CD4-positive, alpha-beta memory T cell (primary cell): ENCODE data around the gene AP3M1. TPM values are rescaled to one million over a fixed set of nuclear protein-coding genes. Genes with fewer than 3 reads are reported as not detected.

Source experiments
- CTCF ChIA-PET: fragments of 350-600 bp; sonication (Branson Sonifier 250); formaldehyde crosslinking; loops from one replicate; lab custom pipeline; 2021; ENCODE audit warnings: inconsistent platforms; ENCODE audit not compliant: partially characterized antibody; lab: Charles Lee
- POLR2A ChIA-PET: fragments of 350-600 bp; sonication (Branson Sonifier 250); formaldehyde crosslinking; loops from one replicate; lab custom pipeline; 2021; ENCODE audit not compliant: partially characterized antibody; lab: Charles Lee
- DNase-seq, 5 donors: peaks; one replicate each; pipeline versions ENCODE4 v3.0.0 to v3.0.0-alpha.2; 2020 to 2022; ENCODE audit warnings: mixed read lengths in 1 of 5
- H3K27ac ChIP-seq: one replicate; pipeline ENCODE4 v1.7.0; 2013; ENCODE audit warnings: low read depth, low read length
- H3K27me3 ChIP-seq: 2 replicates; pipeline ENCODE4 v1.7.0; 2013; ENCODE audit warnings: mild to moderate bottlenecking, low read length, moderate library complexity; ENCODE audit not compliant: insufficient read depth
- H3K36me3 ChIP-seq: 2 replicates; pipeline ENCODE4 v1.7.0; 2013; ENCODE audit warnings: mild to moderate bottlenecking, low read length, moderate library complexity; ENCODE audit not compliant: insufficient read depth
- H3K4me1 ChIP-seq: 2 replicates; pipeline ENCODE4 v1.7.0; 2013; ENCODE audit warnings: mild to moderate bottlenecking, low read length, moderate library complexity; ENCODE audit not compliant: insufficient read depth
- H3K4me3 ChIP-seq, 2 donors: one replicate each; pipeline ENCODE4 v1.7.0; 2013; ENCODE audit warnings: low read length in 2 of 2, mild to moderate bottlenecking in 1 of 2
- H3K9me3 ChIP-seq, 2 donors: one replicate each; pipeline ENCODE4 v1.7.0; 2013; ENCODE audit warnings: low read length in 2 of 2, control low read depth in 1 of 2; ENCODE audit not compliant: control insufficient read depth in 1 of 2
- H3K27ac Mint-ChIP-seq, 7 donors: one replicate each; pipeline ENCODE4 v1.8.0; 2020 to 2021; ENCODE audit warnings: mixed read lengths in 7 of 7, mild to moderate bottlenecking in 6 of 7, inconsistent platforms in 3 of 7, moderate library complexity in 3 of 7
- H3K27me3 Mint-ChIP-seq, 2 donors: one replicate each; pipeline ENCODE4 v1.8.0; 2020 to 2021; ENCODE audit warnings: mixed read lengths in 2 of 2
- H3K36me3 Mint-ChIP-seq, 2 donors: one replicate each; pipeline ENCODE4 v1.8.0; 2020 to 2021; ENCODE audit warnings: mixed read lengths in 2 of 2, inconsistent platforms in 1 of 2, mild to moderate bottlenecking in 1 of 2
- H3K4me1 Mint-ChIP-seq, 4 donors: one replicate each; pipeline ENCODE4 v1.8.0; 2020 to 2021; ENCODE audit warnings: mixed read lengths in 4 of 4, mild to moderate bottlenecking in 1 of 4
- H3K4me3 Mint-ChIP-seq, 8 donors: one replicate each; pipeline ENCODE4 v1.8.0; 2020 to 2021; ENCODE audit warnings: mixed read lengths in 8 of 8, mild to moderate bottlenecking in 7 of 8, moderate library complexity in 6 of 8, inconsistent platforms in 3 of 8
- H3K9me3 Mint-ChIP-seq, 8 donors: one replicate each; pipeline ENCODE4 v1.8.0; 2020 to 2021; ENCODE audit warnings: mixed read lengths in 8 of 8, mild to moderate bottlenecking in 5 of 8, inconsistent platforms in 3 of 8, moderate library complexity in 1 of 8
- intact Hi-C: fragments of 100-400 bp; cut with micrococcal nuclease; formaldehyde crosslinking; loops from one replicate; pipeline ENCODE4 v1.15.1; 2023
- polyA plus RNA-seq, 2 donors: library from polyadenylated mRNA; unstranded; fragments of 300-500 nt; fragmentation: Illumina TruSeq; gene quantifications; one replicate each; pipeline ENCODE4 v1.2.3, GENCODE V29; 2021
- total RNA-seq, 2 experiments: library from RNA; stranded (reverse); gene quantifications; one replicate each; pipeline ENCODE4 v1.2.3, GENCODE V29; 2021

Gene AP3M1, protein sequence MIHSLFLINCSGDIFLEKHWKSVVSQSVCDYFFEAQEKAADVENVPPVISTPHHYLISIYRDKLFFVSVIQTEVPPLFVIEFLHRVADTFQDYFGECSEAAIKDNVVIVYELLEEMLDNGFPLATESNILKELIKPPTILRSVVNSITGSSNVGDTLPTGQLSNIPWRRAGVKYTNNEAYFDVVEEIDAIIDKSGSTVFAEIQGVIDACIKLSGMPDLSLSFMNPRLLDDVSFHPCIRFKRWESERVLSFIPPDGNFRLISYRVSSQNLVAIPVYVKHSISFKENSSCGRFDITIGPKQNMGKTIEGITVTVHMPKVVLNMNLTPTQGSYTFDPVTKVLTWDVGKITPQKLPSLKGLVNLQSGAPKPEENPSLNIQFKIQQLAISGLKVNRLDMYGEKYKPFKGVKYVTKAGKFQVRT
- total RNA-seq (10 to 100 TPM; 38.6 to 38.8 TPM), polyA plus RNA-seq (10 to 100 TPM; 28.7 to 37.7 TPM)

DNA sequence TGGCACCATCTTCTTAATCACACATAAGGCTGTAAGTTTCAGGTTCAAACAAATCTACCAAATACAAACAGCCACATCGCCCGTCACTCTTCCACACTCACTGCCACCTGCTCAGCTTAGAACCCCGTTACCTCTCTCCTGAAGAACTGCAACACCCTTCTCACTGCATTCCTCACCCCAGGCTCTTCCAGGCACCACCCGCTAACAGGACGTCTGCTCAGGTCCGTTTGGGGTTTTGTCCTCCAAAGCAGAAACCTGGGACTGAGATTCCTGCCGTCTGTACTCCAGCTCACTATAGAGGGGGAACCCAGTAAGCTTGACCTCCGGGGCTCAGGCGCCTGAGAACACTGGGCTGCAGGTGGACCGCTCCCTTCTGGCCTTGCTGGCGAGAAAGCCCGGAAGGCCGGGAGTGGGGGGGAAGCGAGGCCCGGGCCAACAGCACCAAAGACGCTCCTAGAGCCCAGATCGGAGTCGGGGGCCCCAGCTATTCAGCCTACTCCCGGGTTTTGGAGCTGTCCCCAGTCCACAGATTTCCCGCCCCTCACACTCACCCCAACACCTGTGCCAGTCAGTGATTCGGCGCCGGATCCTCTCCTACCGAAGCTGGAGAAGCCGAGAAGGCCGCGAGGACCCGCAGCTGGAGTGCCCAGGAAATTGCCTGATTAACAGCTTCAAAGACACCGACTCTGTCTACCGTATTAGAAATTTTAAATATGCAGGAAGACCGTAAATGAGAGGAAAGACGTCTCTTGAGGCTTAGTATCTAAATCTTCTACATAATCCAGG, at the start of gene AP3M1:
Gene AP3M1 (minus strand): TSS at position 625 of the 786 bp plus-strand sequence. CDS start 12,449 bp downstream, outside the sequence.
- H3K4me1 ChIP-seq: peaks cover 47% of the 10 kb centered on the region
- H3K27ac Mint-ChIP-seq: peak within 1 kb of the TSS; percentile 7 to 89 (median 78)
- peak within 1 kb of the TSS; percentile 91 to 95 for H3K4me3 ChIP-seq

DNA sequence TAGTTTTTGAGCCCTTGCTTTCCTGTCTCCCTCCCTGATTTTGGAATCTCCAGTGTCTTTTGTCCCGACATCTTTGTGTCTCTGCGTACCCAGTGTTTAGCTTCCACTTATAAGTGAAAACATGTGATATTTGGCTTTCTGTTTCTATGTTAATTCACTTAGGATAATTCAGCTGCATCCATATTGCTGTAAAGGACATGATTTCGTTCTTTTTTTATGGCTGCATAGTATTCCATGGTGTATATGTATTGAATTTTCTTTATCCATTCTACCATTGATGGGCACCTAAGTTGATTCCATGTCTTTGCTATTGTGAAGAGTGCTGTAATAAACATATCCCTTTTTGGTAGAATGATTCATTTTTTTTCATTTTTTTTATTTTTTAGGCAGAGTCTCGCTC, 48.7 kb upstream of the AP3M1 start:
- intact Hi-C loops: no loop called here
- Histone ChIP-seq H3K4me1 (peaks cover 1% of the 10 kb centered on the region), H3K27me3 (no peaks in the 10 kb centered on the region), H3K36me3 (no peaks in the 10 kb centered on the region), H3K4me3 (no peak overlapping the region), H3K27ac (no peak overlapping the region), H3K9me3 (no peaks in the 10 kb centered on the region)
- DNase-seq: no peak
- Mint-ChIP-seq H3K4me1 (peaks cover 8 to 17% (median 17%) of the 10 kb centered on the region in 4 donors), H3K4me3 (no peak overlapping the region), H3K9me3 (peaks cover 0 to 3% (median 0%) of the 10 kb centered on the region in 8 donors), H3K27me3 (no peaks in the 10 kb centered on the region), H3K27ac (no peak overlapping the region), H3K36me3 (peaks cover 21 to 27% of the 10 kb centered on the region in 2 donors)
- ChIA-PET CTCF (no interaction called here), POLR2A (no interaction called here)

More for the DNA sequence above, at the start of gene AP3M1:
- Histone ChIP-seq H3K9me3 (no peaks in the 10 kb centered on the region), H3K27me3 (no peaks in the 10 kb centered on the region), H3K36me3 (no peaks in the 10 kb centered on the region), H3K27ac (peak within 1 kb of the TSS; percentile 84)
- Mint-ChIP-seq H3K9me3 (no peaks in the 10 kb centered on the region), H3K36me3 (peaks cover 6 to 11% of the 10 kb centered on the region in 2 donors), H3K4me1 (peaks cover 29 to 58% (median 41%) of the 10 kb centered on the region in 4 donors), H3K4me3 (no peak within 1 kb of the TSS), H3K27me3 (no peaks in the 10 kb centered on the region)
- intact Hi-C loops: loop anchor here (1.0 to 5.0 kb wide), 3 partner anchors 42 to 960 kb away; partner anchors contain the start of genes SAMD8 and ZSWIM8
- DNase-seq: peak in 1 of 5 donors; percentile 91
- POLR2A ChIA-PET: interaction anchor here (0.6 to 2.9 kb wide), 24 partner anchors 12 to 1083 kb away, joined by 3 to 46 read pairs (median 4); partner anchors contain the start of genes MRPS16, SAMD8 and VDAC2
- CTCF ChIA-PET: interaction anchor here (0.8 to 5.6 kb wide), 14 partner anchors 11 to 947 kb away, joined by 3 to 52 read pairs (median 5); no protein-coding TSS in a partner anchor

DNA sequence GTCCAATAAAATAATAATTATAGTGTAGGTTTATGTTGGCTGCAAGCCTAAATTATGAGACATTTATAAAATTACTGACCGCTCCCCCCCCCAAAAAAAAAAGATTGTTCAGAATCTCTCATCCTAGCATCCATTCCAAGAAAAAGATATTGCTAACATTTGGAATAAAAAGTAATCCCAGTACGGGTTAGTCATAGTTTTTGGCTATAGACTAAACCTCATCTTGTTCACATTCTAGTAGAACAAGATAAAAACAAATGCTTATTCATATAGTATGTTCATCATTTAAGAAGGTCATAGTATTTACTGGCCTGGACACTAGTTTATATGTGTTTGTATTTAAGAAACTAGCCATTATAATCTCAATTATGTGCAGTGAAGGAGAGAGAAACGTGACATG, 44.4 kb upstream of the AP3M1 start:
- POLR2A ChIA-PET: no interaction called here
- H3K4me1 Mint-ChIP-seq: peaks cover 19 to 49% (median 41%) of the 10 kb centered on the region in 4 donors
- peaks cover 33% of the 10 kb centered on the region for H3K4me1 ChIP-seq
- peak overlapping the region in 5 of 7 donors; percentile 12 to 87 (median 60) for H3K27ac Mint-ChIP-seq
- DNase-seq: no peak
- H3K27me3 Mint-ChIP-seq: no peaks in the 10 kb centered on the region
- H3K27ac ChIP-seq: no peak overlapping the region
- H3K9me3 Mint-ChIP-seq: peaks cover 0 to 3% (median 0%) of the 10 kb centered on the region in 8 donors
- H3K9me3 ChIP-seq: no peaks in the 10 kb centered on the region
- peak overlapping the region in 2 of 8 donors; percentile 31 to 44 for H3K4me3 Mint-ChIP-seq
- intact Hi-C loops: loop anchor here (5.0 kb wide), 1 partner anchor 43 kb away; the partner anchor contains the start of genes ADK and AP3M1
- H3K36me3 ChIP-seq: no peaks in the 10 kb centered on the region
- no peaks in the 10 kb centered on the region for H3K27me3 ChIP-seq
- no peak overlapping the region for H3K4me3 ChIP-seq
- CTCF ChIA-PET: interaction anchor here (4.5 kb wide), 1 partner anchor 18 kb away, joined by 18 read pairs; no protein-coding TSS in a partner anchor
- H3K36me3 Mint-ChIP-seq: peaks cover 2 to 5% of the 10 kb centered on the region in 2 donors

DNA sequence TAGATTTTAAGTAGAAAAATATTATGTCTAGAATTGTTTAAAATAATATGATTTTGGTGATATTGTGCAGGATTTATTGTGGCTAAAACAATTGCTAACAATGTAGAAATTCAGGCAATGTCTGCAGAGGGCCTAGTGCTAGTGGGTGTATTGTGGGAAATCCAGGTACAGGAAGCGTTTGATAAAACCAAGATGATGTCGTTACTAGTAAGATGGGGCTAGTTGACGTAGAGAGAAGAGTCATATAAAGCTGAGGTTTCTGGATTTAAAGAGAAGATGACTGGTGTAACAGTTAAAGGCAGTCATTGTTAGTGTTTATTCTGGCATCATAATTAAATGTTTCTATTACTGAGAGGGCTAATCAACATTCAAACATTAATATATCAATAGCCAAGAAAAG, 43.9 kb upstream of the AP3M1 start:
- Histone ChIP-seq H3K27me3 (no peaks in the 10 kb centered on the region), H3K4me3 (no peak overlapping the region), H3K9me3 (no peaks in the 10 kb centered on the region), H3K36me3 (no peaks in the 10 kb centered on the region), H3K4me1 (peaks cover 38% of the 10 kb centered on the region), H3K27ac (no peak overlapping the region)
- H3K27ac Mint-ChIP-seq: peak overlapping the region; percentile 8 to 87 (median 31)
- intact Hi-C loops: loop anchor here (5.0 kb wide), 1 partner anchor 42 kb away; the partner anchor contains the start of genes ADK and AP3M1
- H3K4me1 Mint-ChIP-seq: peaks cover 23 to 54% (median 45%) of the 10 kb centered on the region in 4 donors
- H3K4me3 Mint-ChIP-seq: peak overlapping the region in 6 of 8 donors; percentile 27 to 52 (median 40)
- H3K9me3 Mint-ChIP-seq: peaks cover 0 to 3% (median 0%) of the 10 kb centered on the region in 8 donors
- ChIA-PET POLR2A (no interaction called here), CTCF (interaction anchor here (4.5 kb wide), 1 partner anchor 19 kb away, joined by 18 read pairs; no protein-coding TSS in a partner anchor)
- peaks cover 2 to 5% of the 10 kb centered on the region in 2 donors for H3K36me3 Mint-ChIP-seq
- peak in 4 of 5 donors; percentile 40 to 67 (median 54) for DNase-seq
- no peaks in the 10 kb centered on the region for H3K27me3 Mint-ChIP-seq

DNA sequence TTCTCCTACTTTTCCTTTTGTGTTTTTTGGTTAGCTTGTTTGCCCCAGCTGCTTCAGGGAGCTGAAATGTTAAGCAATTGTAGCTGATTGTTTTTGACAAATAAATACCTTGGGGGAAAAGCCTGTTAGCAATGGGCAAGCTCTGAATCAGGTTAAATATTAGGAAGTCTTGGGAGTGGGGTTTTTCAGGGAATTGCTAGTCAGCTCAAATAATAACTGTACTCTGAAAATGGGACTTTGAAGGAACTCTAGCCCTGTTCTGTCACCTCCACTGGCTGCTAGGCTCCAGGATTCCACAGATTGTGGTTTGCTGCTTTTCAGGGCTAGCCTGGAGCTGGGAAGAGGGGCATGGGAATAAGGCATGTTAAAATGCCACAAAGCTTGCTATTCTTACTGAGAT, 39.9 kb upstream of the AP3M1 start:
- peak overlapping the region; percentile 73 to 98 (median 95) for H3K27ac Mint-ChIP-seq
- no peaks in the 10 kb centered on the region for H3K36me3 ChIP-seq
- H3K4me3 ChIP-seq: peak overlapping the region in 1 of 2 donors; percentile 11
- H3K9me3 Mint-ChIP-seq: peaks cover 0 to 2% (median 0%) of the 10 kb centered on the region in 8 donors
- peak overlapping the region; percentile 28 for H3K27ac ChIP-seq
- no peak for DNase-seq
- no peaks in the 10 kb centered on the region for H3K9me3 ChIP-seq
- no peaks in the 10 kb centered on the region for H3K27me3 ChIP-seq
- CTCF ChIA-PET: interaction anchor here (0.8 to 2.1 kb wide), 7 partner anchors 8 to 97 kb away, joined by 3 to 13 read pairs (median 3); no protein-coding TSS in a partner anchor
- H3K4me1 ChIP-seq: peaks cover 41% of the 10 kb centered on the region
- no peaks in the 10 kb centered on the region for H3K27me3 Mint-ChIP-seq
- no peaks in the 10 kb centered on the region for H3K36me3 Mint-ChIP-seq
- intact Hi-C loops: loop anchor here (2.0 to 5.0 kb wide), 2 partner anchors 14 to 38 kb away; partner anchors contain the start of genes ADK and AP3M1
- H3K4me1 Mint-ChIP-seq: peaks cover 37 to 73% (median 56%) of the 10 kb centered on the region in 4 donors
- POLR2A ChIA-PET: interaction anchor here (0.7 to 3.5 kb wide), 6 partner anchors 12 to 40 kb away, joined by 3 to 24 read pairs (median 8); partner anchors contain the start of genes ADK and AP3M1
- peak overlapping the region in 7 of 8 donors; percentile 42 to 91 (median 77) for H3K4me3 Mint-ChIP-seq

DNA sequence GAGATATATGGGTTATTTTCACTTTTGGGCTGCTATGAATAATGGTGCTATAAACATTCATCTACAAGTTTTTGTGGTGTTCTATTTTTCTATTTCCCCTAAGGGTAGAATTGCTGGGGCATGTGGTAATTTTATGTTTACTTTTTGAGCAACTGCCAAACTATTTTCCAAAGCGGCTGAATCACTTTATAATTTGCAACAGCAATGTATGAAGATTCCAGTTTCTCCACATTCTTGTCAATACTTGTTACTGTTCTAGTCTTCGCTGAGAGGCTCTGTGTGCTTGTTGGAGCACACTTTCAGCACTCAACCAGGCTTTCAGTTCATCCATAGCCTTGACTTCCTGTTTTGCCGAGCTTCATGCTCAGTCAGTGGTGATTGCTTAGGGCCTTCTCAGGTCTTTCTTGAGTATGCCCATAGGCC, 39.4 kb upstream of the AP3M1 start:
- CTCF ChIA-PET: interaction anchor here (0.8 to 2.1 kb wide), 9 partner anchors 8 to 96 kb away, joined by 3 to 13 read pairs (median 4); no protein-coding TSS in a partner anchor
- peaks cover 0 to 3% of the 10 kb centered on the region in 2 donors for H3K36me3 Mint-ChIP-seq
- H3K27me3 ChIP-seq: no peaks in the 10 kb centered on the region
- H3K9me3 ChIP-seq: no peaks in the 10 kb centered on the region
- peak in 4 of 5 donors; percentile 28 to 40 (median 34) for DNase-seq
- no peaks in the 10 kb centered on the region for H3K27me3 Mint-ChIP-seq
- peak overlapping the region in 7 of 8 donors; percentile 42 to 91 (median 77) for H3K4me3 Mint-ChIP-seq
- peaks cover 38 to 74% (median 57%) of the 10 kb centered on the region in 4 donors for H3K4me1 Mint-ChIP-seq
- peak overlapping the region; percentile 7 to 11 for H3K4me3 ChIP-seq
- H3K27ac ChIP-seq: peak overlapping the region; percentile 28
- peak overlapping the region; percentile 73 to 98 (median 95) for H3K27ac Mint-ChIP-seq
- intact Hi-C loops: loop anchor here (2.0 to 5.0 kb wide), 2 partner anchors 13 to 38 kb away; partner anchors contain the start of genes ADK and AP3M1
- POLR2A ChIA-PET: interaction anchor here (0.6 to 3.5 kb wide), 8 partner anchors 10 to 41 kb away, joined by 3 to 24 read pairs (median 6); partner anchors contain the start of genes ADK and AP3M1
- peaks cover 41% of the 10 kb centered on the region for H3K4me1 ChIP-seq
- H3K36me3 ChIP-seq: no peaks in the 10 kb centered on the region
- H3K9me3 Mint-ChIP-seq: peaks cover 0 to 2% (median 0%) of the 10 kb centered on the region in 8 donors
